Caco-2 (cell line): ENCODE results near the gene NEDD4L. TPM values are rescaled to one million over a fixed set of nuclear protein-coding genes. Genes with fewer than 3 reads are reported as not detected.

Experiments used
- BruUV-seq: library from RNA; stranded (reverse); fragments of 400-500 nt; replicated peaks from 2 replicates; lab custom pipeline; 2021; lab: Mats Ljungman, UMichigan
- CTCF ChIA-PET: fragments of 300-600 bp; sonication (Branson Sonifier 250); formaldehyde crosslinking; loops from one replicate; lab custom pipeline; 2022; ENCODE audit warnings: antibody characterized with exemption; lab: Charles Lee
- POLR2A ChIA-PET: fragments of 300-600 bp; sonication (Branson Sonifier 250); formaldehyde crosslinking; loops from one replicate; lab custom pipeline; 2022; ENCODE audit warnings: antibody characterized with exemption; lab: Charles Lee
- DNase-seq, 2 experiments: peaks; one replicate each; pipeline versions ENCODE4 v3.0.0 to v3.0.0-alpha.2; 2020 to 2022
- H3K27me3 ChIP-seq: replicated peaks from 2 replicates; pipeline ENCODE4 v1.6.0; 2011; ENCODE audit warnings: low read length; ENCODE audit not compliant: control insufficient read depth, insufficient read depth
- H3K36me3 ChIP-seq: 2 replicates; pipeline ENCODE4 v1.5.1; 2011; ENCODE audit warnings: low read length; ENCODE audit not compliant: control insufficient read depth, insufficient read depth
- H3K4me1 ChIP-seq: fragments of 250-450 bp; sonication (Bioruptor Pico); 2 replicates; pipeline ENCODE4 v1.5.1; 2020; ENCODE audit warnings: mild to moderate bottlenecking
- H3K4me3 ChIP-seq: 2 replicates; pipeline ENCODE4 v1.5.1; 2011; ENCODE audit warnings: low read depth, mild to moderate bottlenecking, control low read depth, low read length
- H3K9me3 ChIP-seq: fragments of 250-450 bp; sonication (Bioruptor Pico); 2 replicates; pipeline ENCODE4 v1.5.1; 2020; ENCODE audit warnings: mild to moderate bottlenecking, moderate library complexity
- H3K27ac Mint-ChIP-seq: one replicate; pipeline ENCODE4 v1.8.0; 2022; ENCODE audit warnings: mixed read lengths; ENCODE audit not compliant: unreplicated experiment
- H3K27me3 Mint-ChIP-seq: one replicate; pipeline ENCODE4 v1.8.0; 2022; ENCODE audit warnings: mixed read lengths; ENCODE audit not compliant: insufficient read depth, unreplicated experiment
- H3K36me3 Mint-ChIP-seq: one replicate; pipeline ENCODE4 v1.8.0; 2022; ENCODE audit warnings: mild to moderate bottlenecking, mixed read lengths; ENCODE audit not compliant: insufficient read depth, unreplicated experiment
- H3K4me1 Mint-ChIP-seq: one replicate; pipeline ENCODE4 v1.8.0; 2022; ENCODE audit warnings: low read depth, mixed read lengths; ENCODE audit not compliant: unreplicated experiment
- H3K4me3 Mint-ChIP-seq: one replicate; pipeline ENCODE4 v1.8.0; 2022; ENCODE audit warnings: mild to moderate bottlenecking, moderate library complexity, mixed read lengths; ENCODE audit not compliant: unreplicated experiment
- H3K9me3 Mint-ChIP-seq: one replicate; pipeline ENCODE4 v1.8.0; 2022; ENCODE audit warnings: mixed read lengths; ENCODE audit not compliant: unreplicated experiment
- intact Hi-C: fragments of 100-400 bp; cut with micrococcal nuclease; formaldehyde crosslinking; loops from one replicate; pipeline ENCODE4 v1.10.0; 2022; ENCODE audit not compliant: unreplicated experiment
- total RNA-seq: library from RNA; stranded (reverse); gene quantifications from 2 replicates; pipeline ENCODE4 v1.2.3, GENCODE V29; 2022
- TF ChIP-seq, protein P1 (sequence below), 2 experiments: fragments of 200-600 bp in 1 of 2; IDR thresholded peaks; 1 replicate in 1 of 2; 2 replicates in 1 of 2; pipeline versions ENCODE4 v1.5.1 to v1.8.0; 2011 to 2022; ENCODE audit warnings: antibody characterized with exemption in 1 of 2, control low read depth in 1 of 2, inconsistent platforms in 1 of 2, low read depth in 1 of 2, low read length in 1 of 2, mild to moderate bottlenecking in 1 of 2, moderate library complexity in 1 of 2; ENCODE audit not compliant: insufficient read depth in 1 of 2, severe bottlenecking in 1 of 2, unreplicated experiment in 1 of 2

NEDD4L gene
- total RNA-seq, 1 experiment from 2014 or later, result 85.4 TPM

DNA sequence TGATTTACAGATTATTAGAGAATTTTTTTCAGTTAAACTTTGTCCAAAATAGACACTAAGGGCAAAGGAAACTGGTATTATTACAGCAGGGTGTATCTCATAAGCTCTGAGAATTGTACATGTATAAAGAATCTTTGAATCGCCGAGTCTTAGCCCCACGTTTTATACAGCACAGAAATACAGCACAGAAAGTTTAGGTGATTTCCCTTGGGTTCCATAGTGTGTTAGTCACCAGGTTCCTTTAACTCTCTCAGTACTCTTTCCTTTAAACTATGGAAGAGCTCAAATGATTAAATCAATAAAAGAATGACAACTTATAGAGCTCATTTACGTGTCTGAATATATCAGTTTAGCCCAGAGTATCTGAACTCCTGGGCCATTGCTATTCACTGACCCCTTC lies 256.8 kb downstream of the NEDD4L start:
- Mint-ChIP-seq H3K4me1 (no peaks in the 10 kb centered on the region), H3K36me3 (peaks cover 11% of the 10 kb centered on the region), H3K4me3 (no peak overlapping the region), H3K9me3 (no peaks in the 10 kb centered on the region), H3K27me3 (no peaks in the 10 kb centered on the region), H3K27ac (no peak overlapping the region)
- no peaks in the 10 kb centered on the region for H3K27me3 ChIP-seq
- H3K9me3 ChIP-seq, result no peaks in the 10 kb centered on the region
- no peak overlapping the region for H3K4me3 ChIP-seq
- no TSS peak for BruUV-seq
- ChIA-PET POLR2A (no interaction called here), CTCF (no interaction called here)
- TF ChIP-seq, protein P1, sequence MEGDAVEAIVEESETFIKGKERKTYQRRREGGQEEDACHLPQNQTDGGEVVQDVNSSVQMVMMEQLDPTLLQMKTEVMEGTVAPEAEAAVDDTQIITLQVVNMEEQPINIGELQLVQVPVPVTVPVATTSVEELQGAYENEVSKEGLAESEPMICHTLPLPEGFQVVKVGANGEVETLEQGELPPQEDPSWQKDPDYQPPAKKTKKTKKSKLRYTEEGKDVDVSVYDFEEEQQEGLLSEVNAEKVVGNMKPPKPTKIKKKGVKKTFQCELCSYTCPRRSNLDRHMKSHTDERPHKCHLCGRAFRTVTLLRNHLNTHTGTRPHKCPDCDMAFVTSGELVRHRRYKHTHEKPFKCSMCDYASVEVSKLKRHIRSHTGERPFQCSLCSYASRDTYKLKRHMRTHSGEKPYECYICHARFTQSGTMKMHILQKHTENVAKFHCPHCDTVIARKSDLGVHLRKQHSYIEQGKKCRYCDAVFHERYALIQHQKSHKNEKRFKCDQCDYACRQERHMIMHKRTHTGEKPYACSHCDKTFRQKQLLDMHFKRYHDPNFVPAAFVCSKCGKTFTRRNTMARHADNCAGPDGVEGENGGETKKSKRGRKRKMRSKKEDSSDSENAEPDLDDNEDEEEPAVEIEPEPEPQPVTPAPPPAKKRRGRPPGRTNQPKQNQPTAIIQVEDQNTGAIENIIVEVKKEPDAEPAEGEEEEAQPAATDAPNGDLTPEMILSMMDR (IDR thresholded peaks at IDR 0.05; ENCODE audit: insufficient read depth in 1 of 2, low read depth in 1 of 2, low read length in 1 of 2, severe bottlenecking in 1 of 2, unreplicated experiment in 1 of 2), result no peak
- DNase-seq, result no peak
- intact Hi-C loops, result no loop called here
- no peaks in the 10 kb centered on the region for H3K36me3 ChIP-seq
- no peaks in the 10 kb centered on the region for H3K4me1 ChIP-seq

DNA sequence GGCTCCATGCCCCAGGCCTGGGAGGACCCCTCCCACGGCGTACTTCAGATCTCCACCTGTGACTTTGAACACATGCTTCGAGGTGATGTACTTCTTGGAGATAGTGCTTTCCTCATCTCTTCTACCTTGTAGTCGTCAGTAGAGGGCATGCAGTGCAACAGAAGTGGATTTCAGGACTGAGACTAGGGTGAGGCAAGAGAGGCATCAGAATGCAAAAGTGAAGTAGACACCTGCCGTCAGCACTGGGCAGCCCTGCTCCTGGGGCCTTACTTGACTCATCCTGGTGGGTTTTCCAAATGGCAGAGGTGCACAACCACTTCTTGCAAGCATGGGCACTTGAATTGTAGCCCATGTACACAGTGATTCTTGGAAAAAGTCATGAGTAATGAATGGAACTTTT lies 258.8 kb downstream of the NEDD4L start:
- H3K4me1 Mint-ChIP-seq, result no peaks in the 10 kb centered on the region
- no peaks in the 10 kb centered on the region for H3K27me3 Mint-ChIP-seq
- TF ChIP-seq, protein P1 (IDR thresholded peaks at IDR 0.05; ENCODE audit: insufficient read depth in 1 of 2, low read depth in 1 of 2, low read length in 1 of 2, severe bottlenecking in 1 of 2, unreplicated experiment in 1 of 2), result no peak
- Histone ChIP-seq H3K36me3 (no peaks in the 10 kb centered on the region), H3K9me3 (no peaks in the 10 kb centered on the region), H3K27me3 (no peaks in the 10 kb centered on the region), H3K4me3 (no peak overlapping the region), H3K4me1 (no peaks in the 10 kb centered on the region)
- peaks cover 8% of the 10 kb centered on the region for H3K36me3 Mint-ChIP-seq
- no peaks in the 10 kb centered on the region for H3K9me3 Mint-ChIP-seq
- ChIA-PET CTCF (no interaction called here), POLR2A (no interaction called here)
- no peak overlapping the region for H3K27ac Mint-ChIP-seq
- H3K4me3 Mint-ChIP-seq, result no peak overlapping the region
- no peak for DNase-seq
- no TSS peak for BruUV-seq
- intact Hi-C loops, result no loop called here

DNA sequence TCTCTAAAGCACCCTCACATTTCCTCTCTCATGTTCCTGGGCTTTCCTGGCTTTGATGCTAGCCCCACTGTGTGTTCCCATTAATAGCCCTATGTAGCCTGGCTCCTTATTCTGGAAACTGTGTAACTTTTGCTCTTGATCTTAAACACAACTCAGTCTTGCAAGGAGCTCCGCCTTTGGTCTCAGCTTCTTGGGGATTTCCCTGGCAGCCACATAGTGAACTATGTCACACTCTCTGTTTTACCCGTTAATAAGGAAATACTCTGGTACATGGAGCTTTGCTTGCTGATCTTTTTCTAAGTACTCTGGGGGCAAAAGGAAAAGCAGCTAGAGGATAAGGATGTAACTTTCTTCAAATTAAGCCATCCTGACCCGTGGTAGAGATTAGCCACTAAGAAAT lies 259.3 kb downstream of the NEDD4L start:
- H3K27ac Mint-ChIP-seq, result no peak overlapping the region
- H3K4me1 Mint-ChIP-seq, result no peaks in the 10 kb centered on the region
- Histone ChIP-seq H3K9me3 (no peaks in the 10 kb centered on the region), H3K4me1 (no peaks in the 10 kb centered on the region), H3K27me3 (no peaks in the 10 kb centered on the region), H3K36me3 (no peaks in the 10 kb centered on the region), H3K4me3 (no peak overlapping the region)
- POLR2A ChIA-PET, result no interaction called here
- TF ChIP-seq, protein P1 (IDR thresholded peaks at IDR 0.05; ENCODE audit: insufficient read depth in 1 of 2, low read depth in 1 of 2, low read length in 1 of 2, severe bottlenecking in 1 of 2, unreplicated experiment in 1 of 2), result no peak
- no peaks in the 10 kb centered on the region for H3K27me3 Mint-ChIP-seq
- no peak for DNase-seq
- H3K9me3 Mint-ChIP-seq, result no peaks in the 10 kb centered on the region
- no TSS peak for BruUV-seq
- H3K4me3 Mint-ChIP-seq, result no peak overlapping the region
- peaks cover 6% of the 10 kb centered on the region for H3K36me3 Mint-ChIP-seq
- intact Hi-C loops, result no loop called here
- CTCF ChIA-PET, result no interaction called here
